ENCODE data around the gene LRRC3.

Gene LRRC3

DNA sequence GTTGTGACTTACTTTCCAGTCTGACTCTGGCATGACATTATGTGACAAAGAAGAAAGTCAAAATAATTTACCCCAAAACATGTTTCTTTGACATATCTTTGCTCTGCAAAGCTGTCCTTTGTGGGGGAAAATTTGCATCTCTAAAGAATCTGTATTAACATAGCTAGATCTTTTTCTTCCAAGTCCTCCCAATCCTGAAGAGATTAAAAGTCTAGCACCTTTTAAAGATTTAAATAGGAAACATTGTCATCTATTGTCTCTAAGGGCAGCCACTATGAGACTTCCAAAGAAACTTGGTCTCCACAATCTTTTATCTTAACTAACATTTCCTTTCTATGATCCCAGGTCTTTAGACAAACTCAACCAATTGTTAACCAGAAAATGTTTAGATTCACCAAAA, 16.0 kb downstream of the LRRC3 start:
- H3K4me3 ChIP-seq (ENCODE audit: low read depth, low read length), result no peak overlapping the region
- TF ChIP-seq, protein P1, sequence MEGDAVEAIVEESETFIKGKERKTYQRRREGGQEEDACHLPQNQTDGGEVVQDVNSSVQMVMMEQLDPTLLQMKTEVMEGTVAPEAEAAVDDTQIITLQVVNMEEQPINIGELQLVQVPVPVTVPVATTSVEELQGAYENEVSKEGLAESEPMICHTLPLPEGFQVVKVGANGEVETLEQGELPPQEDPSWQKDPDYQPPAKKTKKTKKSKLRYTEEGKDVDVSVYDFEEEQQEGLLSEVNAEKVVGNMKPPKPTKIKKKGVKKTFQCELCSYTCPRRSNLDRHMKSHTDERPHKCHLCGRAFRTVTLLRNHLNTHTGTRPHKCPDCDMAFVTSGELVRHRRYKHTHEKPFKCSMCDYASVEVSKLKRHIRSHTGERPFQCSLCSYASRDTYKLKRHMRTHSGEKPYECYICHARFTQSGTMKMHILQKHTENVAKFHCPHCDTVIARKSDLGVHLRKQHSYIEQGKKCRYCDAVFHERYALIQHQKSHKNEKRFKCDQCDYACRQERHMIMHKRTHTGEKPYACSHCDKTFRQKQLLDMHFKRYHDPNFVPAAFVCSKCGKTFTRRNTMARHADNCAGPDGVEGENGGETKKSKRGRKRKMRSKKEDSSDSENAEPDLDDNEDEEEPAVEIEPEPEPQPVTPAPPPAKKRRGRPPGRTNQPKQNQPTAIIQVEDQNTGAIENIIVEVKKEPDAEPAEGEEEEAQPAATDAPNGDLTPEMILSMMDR (IDR thresholded peaks at IDR 0.05; ENCODE audit: low read depth, low read length), result no peak
- DNase-seq (ENCODE audit: low read depth, low spot score), result no peak
- in situ Hi-C loops (cut with HindIII; ENCODE audit: low sequenced_read_pairs), result no loop called here

DNA sequence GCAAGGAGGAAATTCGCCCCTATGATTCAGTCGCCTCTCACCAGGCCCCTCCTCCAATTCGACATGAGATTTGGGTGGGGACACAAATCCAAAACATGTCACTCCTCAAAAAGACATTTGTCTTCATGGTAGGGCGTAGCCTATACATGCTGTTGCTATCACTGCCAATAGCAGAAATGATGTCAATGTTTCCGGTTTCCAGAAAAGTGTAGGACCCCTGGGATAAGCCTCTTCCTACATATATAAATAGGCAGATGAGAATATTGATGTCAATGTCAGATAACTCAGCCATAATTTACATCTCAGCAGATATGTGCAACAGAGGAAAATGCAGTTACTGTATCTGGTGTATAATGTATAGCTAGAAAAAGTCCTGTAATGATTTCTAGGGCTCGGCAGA, 16.7 kb downstream of the LRRC3 start:
- no peak for DNase-seq (ENCODE audit: low read depth, low spot score)
- no peak overlapping the region for H3K4me3 ChIP-seq (ENCODE audit: low read depth, low read length)
- TF ChIP-seq, protein P1 (IDR thresholded peaks at IDR 0.05; ENCODE audit: low read depth, low read length), result no peak
- in situ Hi-C loops (cut with HindIII; ENCODE audit: low sequenced_read_pairs), result no loop called here

DNA sequence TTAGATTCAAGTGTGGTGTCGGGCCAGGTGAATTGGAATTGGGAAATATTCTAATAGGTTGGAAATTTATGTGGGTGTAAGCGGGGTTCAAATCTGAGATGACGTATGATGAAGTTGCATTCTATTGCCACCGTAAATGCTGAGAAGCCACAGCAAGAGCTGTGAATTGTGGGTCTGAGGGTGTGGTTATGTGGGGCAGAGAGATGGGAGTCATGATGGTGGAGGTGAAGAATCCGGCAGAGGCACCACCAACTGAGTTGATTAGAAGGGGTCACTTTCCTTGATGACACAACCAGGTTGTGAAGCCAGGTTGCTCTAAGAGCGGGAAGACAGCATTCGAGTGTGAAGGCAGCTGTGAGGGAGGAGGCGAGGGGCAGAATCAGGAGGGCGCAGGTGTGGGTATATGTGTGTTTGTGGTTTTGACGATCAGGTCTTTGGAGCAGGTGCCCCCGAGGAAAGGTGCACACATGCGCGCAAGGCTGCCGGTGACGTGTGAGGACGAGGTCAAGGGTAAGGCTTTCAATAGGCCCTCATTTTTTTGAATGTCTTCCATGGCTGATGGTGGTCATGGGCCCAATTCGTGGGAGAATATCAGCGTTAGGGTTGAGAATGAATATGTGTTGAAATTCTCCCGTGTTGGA, 18.7 kb downstream of the LRRC3 start:
- in situ Hi-C loops (cut with HindIII; ENCODE audit: low sequenced_read_pairs), result no loop called here
- TF ChIP-seq, protein P1 (IDR thresholded peaks at IDR 0.05; ENCODE audit: low read depth, low read length), result no peak
- DNase-seq (ENCODE audit: low read depth, low spot score), result no peak
- no peak overlapping the region for H3K4me3 ChIP-seq (ENCODE audit: low read depth, low read length)

DNA sequence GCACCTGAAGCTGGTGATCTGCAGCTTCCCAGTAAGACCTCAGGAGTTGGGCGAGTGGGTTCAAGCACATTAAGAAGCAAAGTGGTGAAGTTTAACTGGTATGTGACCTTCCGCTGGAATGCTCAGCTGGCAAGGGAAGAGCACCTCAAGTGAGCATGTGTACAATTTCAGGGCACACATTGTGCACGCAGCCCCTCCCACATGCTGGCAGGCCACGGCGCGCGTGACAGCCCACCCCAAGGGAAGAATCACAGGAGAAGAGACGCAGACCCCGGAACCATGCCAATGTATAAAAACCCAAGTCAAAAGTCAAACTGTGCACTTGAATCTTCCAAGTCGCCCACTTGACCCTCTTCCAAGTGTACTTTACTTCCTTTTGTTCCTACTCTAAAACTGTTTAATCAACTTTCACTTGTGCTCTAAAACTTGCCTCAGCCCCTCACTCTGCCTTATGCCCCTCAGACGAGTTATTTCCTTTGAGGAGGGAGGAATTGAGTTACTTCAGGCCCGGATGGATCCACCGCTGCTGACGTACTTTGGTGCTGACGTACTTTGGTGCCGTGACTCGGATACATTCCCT, 20.0 kb downstream of the LRRC3 start:
- DNase-seq (ENCODE audit: low read depth, low spot score), result no peak
- TF ChIP-seq, protein P1 (IDR thresholded peaks at IDR 0.05; ENCODE audit: low read depth, low read length), result no peak
- H3K4me3 ChIP-seq (ENCODE audit: low read depth, low read length), result no peak overlapping the region
- in situ Hi-C loops (cut with HindIII; ENCODE audit: low sequenced_read_pairs), result no loop called here

DNA sequence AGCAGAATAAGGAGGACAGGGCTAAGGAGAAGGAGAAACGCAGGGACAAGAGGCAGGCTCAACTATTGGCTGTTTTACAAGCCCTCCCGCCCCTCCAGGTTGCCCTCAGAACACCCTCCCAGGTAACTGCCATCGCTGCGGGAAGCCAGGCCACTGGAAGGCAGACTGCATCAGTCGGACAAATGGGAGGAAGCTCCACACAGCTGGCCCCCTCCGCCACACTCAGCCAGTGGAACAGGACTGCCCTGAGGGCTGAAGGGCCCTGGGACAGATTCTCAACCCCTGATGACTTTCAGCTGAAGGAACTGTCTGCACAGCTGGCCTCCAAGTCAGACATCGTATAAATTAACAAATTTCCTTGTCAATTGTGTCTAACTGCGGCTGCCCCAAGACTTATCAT, 21.8 kb downstream of the LRRC3 start:
- DNase-seq (ENCODE audit: low read depth, low spot score), result no peak
- TF ChIP-seq, protein P1 (IDR thresholded peaks at IDR 0.05; ENCODE audit: low read depth, low read length), result no peak
- H3K4me3 ChIP-seq (ENCODE audit: low read depth, low read length), result no peak overlapping the region
- in situ Hi-C loops (cut with HindIII; ENCODE audit: low sequenced_read_pairs), result no loop called here

DNA sequence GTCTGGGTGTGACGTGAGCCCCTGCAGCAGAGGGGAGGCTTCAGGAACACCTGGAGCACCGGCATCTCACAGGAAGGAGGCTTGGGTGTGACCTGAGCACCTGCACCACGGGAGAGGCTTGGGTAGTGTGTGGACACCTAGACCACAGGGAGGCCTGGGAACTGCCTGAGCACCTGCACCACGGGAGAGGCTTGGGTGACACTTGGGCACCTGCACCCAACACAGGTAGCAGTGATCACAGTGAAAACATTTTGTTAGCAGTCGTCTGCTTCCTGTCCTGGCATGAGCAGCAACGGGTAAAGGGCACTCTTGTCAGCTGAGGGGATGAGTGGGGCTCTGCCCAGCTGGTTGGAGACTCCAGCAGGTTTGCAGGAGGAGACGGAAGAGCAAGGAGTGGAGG, 22.4 kb downstream of the LRRC3 start:
- TF ChIP-seq, protein P1 (IDR thresholded peaks at IDR 0.05; ENCODE audit: low read depth, low read length), result no peak
- no peak for DNase-seq (ENCODE audit: low read depth, low spot score)
- H3K4me3 ChIP-seq (ENCODE audit: low read depth, low read length), result no peak overlapping the region
- in situ Hi-C loops (cut with HindIII; ENCODE audit: low sequenced_read_pairs), result no loop called here
